ENCODE results near the gene NLGN3. TPM values are rescaled to one million over a fixed set of nuclear protein-coding genes. Genes with fewer than 3 reads are reported as not detected.
A peak's percentile ranks its signal among the peaks of the same experiment; 100 is the strongest.

NLGN3 gene
- total RNA-seq, 4 donors from 2014 or later, result 0.21 to 0.52 (median 0.43) TPM

- DNase-seq (ENCODE audit: low spot score in 2 of 2), result peak in 1 of 2 donors; percentile 87
- intact Hi-C loops (cut with DNase I; ENCODE audit: low total_unique reads), result no loop called here
- TF ChIP-seq POLR2A (IDR thresholded peaks at IDR 0.05), result no peak
- no peak for TF ChIP-seq CTCF (IDR thresholded peaks at IDR 0.05)
- WGBS, 2 donors, result 28 to 29% methylated on average over 1 to 2 of the region's 2 CpGs
- H3K4me3 ChIP-seq (ENCODE audit: low read depth, poor library complexity, severe bottlenecking), result no peak overlapping the region
Observed at GRCh38 chrX:71098302-71098701, 46.3 kb upstream of the NLGN3 start.

GRCh38 chrX:71098951-71099506 is 45.6 kb upstream of the NLGN3 start:
- intact Hi-C loops (cut with DNase I; ENCODE audit: low total_unique reads), result no loop called here
- no peak for TF ChIP-seq POLR2A (IDR thresholded peaks at IDR 0.05)
- TF ChIP-seq CTCF (IDR thresholded peaks at IDR 0.05), result no peak
- 50 to 56% methylated on average over 5 of the region's 5 CpGs for WGBS, 2 donors
- H3K4me3 ChIP-seq (ENCODE audit: low read depth, poor library complexity, severe bottlenecking), result no peak overlapping the region
- peak in 1 of 2 donors; percentile 48 for DNase-seq (ENCODE audit: low spot score in 2 of 2)

DNA sequence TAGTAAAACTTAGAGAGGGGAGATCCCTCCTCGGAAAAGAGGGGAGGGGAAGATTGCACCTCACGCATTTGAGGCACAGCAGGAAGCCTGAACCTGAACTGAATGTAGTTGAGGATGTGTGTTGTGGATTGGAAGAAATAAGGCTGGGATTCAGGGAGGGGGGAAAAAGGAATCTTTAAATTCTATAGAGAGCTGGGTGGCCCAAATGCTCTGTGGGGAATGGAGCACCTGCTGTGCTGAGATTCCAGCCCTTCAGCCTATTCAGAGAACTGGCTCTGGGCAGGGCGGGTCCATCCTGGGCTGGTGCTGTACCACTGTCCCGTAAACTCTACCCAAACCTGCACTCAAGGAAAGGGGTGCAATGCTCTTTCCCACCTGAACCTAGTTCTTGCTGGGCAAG is 44.9 kb upstream of the NLGN3 start:
- TF ChIP-seq CTCF (IDR thresholded peaks at IDR 0.05) (no peak), POLR2A (IDR thresholded peaks at IDR 0.05) (no peak)
- peak in 1 of 2 donors; percentile 18 for DNase-seq (ENCODE audit: low spot score in 2 of 2)
- intact Hi-C loops (cut with DNase I; ENCODE audit: low total_unique reads), result loop anchor here (2.0 kb wide), 1 partner anchor 209 kb away; no protein-coding TSS in a partner anchor
- WGBS, 2 donors, result 62 to 80% methylated on average over 4 of the region's 4 CpGs
- H3K4me3 ChIP-seq (ENCODE audit: low read depth, poor library complexity, severe bottlenecking), result no peak overlapping the region

DNA sequence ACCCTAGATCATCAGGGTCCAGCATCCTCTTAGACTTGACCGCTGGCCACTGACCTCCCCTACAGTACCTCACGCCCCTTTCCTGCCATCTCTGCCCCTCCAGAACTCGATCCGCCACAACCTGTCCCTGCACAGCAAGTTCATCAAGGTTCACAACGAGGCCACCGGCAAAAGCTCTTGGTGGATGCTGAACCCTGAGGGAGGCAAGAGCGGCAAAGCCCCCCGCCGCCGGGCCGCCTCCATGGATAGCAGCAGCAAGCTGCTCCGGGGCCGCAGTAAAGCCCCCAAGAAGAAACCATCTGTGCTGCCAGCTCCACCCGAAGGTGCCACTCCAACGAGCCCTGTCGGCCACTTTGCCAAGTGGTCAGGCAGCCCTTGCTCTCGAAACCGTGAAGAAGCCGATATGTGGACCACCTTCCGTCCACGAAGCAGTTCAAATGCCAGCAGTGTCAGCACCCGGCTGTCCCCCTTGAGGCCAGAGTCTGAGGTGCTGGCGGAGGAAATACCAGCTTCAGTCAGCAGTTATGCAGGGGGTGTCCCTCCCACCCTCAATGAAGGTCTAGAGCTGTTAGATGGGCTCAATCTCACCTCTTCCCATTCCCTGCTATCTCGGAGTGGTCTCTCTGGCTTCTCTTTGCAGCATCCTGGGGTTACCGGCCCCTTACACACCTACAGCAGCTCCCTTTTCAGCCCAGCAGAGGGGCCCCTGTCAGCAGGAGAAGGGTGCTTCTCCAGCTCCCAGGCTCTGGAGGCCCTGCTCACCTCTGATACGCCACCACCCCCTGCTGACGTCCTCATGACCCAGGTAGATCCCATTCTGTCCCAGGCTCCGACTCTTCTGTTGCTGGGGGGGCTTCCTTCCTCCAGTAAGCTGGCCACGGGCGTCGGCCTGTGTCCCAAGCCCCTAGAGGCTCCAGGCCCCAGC is 43.8 kb upstream of the NLGN3 start:
- DNase-seq (ENCODE audit: low spot score in 2 of 2), result no peak
- intact Hi-C loops (cut with DNase I; ENCODE audit: low total_unique reads), result loop anchor here (2.0 kb wide), 1 partner anchor 208 kb away; no protein-coding TSS in a partner anchor
- TF ChIP-seq CTCF (IDR thresholded peaks at IDR 0.05), result no peak
- TF ChIP-seq POLR2A (IDR thresholded peaks at IDR 0.05), result no peak
- WGBS, 2 donors, result 71 to 76% methylated on average over 18 to 28 of the region's 31 CpGs
- H3K4me3 ChIP-seq (ENCODE audit: low read depth, poor library complexity, severe bottlenecking), result no peak overlapping the region

DNA sequence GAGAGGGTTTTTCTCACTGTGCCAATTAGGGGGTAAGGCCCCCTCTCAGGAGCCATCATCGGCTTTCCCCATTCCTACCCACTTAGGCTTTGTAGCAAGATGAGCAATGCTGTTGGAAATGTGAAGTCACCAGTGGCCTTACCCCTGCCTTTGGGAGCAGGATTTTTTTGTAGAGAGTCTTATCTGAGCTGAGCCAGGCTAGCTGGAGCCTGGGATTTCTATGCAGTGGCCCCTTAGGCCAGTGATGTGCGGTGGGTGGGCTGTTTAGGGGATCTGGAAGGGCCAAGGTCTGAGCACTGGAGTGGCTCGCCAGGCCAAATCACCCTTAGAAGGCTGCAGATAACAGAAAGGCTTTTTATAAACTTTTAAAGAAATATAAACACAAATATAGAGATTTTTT is 42.3 kb upstream of the NLGN3 start:
- intact Hi-C loops (cut with DNase I; ENCODE audit: low total_unique reads), result no loop called here
- no peak for DNase-seq (ENCODE audit: low spot score in 2 of 2)
- TF ChIP-seq POLR2A (IDR thresholded peaks at IDR 0.05), result no peak
- TF ChIP-seq CTCF (IDR thresholded peaks at IDR 0.05), result no peak
- 60 to 71% methylated on average over 2 to 3 of the region's 3 CpGs for WGBS, 2 donors
- no peak overlapping the region for H3K4me3 ChIP-seq (ENCODE audit: low read depth, poor library complexity, severe bottlenecking)

All from lower leg skin (tissue), 4 donors.